Measurements from ENCODE around the gene STK32B. TPM values are rescaled to one million over a fixed set of nuclear protein-coding genes. Genes with fewer than 3 reads are reported as not detected.

The STK32B gene
- total and polyA plus RNA-seq, 2 donors (not counting 1 experiment from before 2014, with no cell fraction given), result 0.22 to 0.30 TPM

DNA sequence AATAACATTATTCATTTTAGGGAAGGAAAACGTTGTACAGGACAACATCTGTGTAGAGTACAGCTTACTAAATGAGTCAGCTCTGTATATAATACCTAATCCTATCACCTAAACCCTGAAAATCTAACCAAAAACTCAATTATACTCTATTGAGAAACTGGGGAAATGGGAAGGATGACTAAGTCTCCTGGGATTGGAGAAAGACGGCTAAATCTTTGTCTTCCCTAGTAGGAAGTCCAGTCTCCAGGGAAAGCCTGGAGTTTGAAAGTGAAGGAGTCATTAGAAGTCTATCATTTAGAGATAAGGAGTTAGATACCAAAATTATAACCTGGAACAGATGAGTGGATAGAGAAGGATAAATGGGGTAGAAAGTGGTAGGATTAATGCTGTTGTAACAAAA, 286.5 kb downstream of the STK32B start:
- peaks cover 0 to 5% of the 10 kb centered on the region in 2 donors for H3K4me1 ChIP-seq (ENCODE audit: control insufficient read depth in 2 of 2, insufficient read depth in 2 of 2, low read length in 2 of 2)
- H3K9ac ChIP-seq (ENCODE audit: low read length), result no peak overlapping the region
- no peak for TF ChIP-seq EZH2 (IDR thresholded peaks at IDR 0.05; ENCODE audit: borderline replicate concordance, insufficient read depth, low read depth, low read length, poor library complexity, severe bottlenecking)
- TF ChIP-seq CTCF (IDR thresholded peaks at IDR 0.05), result no peak
- Mint-ChIP-seq H3K9me3 (ENCODE audit: insufficient read depth) (no peaks in the 10 kb centered on the region), H3K4me3 (no peak overlapping the region), H3K4me1 (peaks cover 7% of the 10 kb centered on the region), H3K27me3 (peaks cover 3% of the 10 kb centered on the region), H3K27ac (no peak overlapping the region)
- no peaks in the 10 kb centered on the region for H3K79me2 ChIP-seq (ENCODE audit: control insufficient read depth, insufficient read depth, low read length)
- DNase-seq, result no peak
- no peak overlapping the region for H3K4me3 ChIP-seq (ENCODE audit: control extremely low read depth in 1 of 5, extremely low read depth in 1 of 5, insufficient read depth in 1 of 5, low read depth in 2 of 5, low read length in 4 of 5)
- H4K20me1 ChIP-seq (ENCODE audit: control insufficient read depth, insufficient read depth, low read length, poor library complexity, severe bottlenecking), result no peaks in the 10 kb centered on the region
- no peak overlapping the region for H2AFZ ChIP-seq (ENCODE audit: insufficient read depth, low read depth, low read length, poor library complexity, severe bottlenecking)
- no peak overlapping the region for H3K4me2 ChIP-seq (replicated peaks; ENCODE audit: low read depth, low read length, poor library complexity, severe bottlenecking)
- no peaks in the 10 kb centered on the region for H3K27me3 ChIP-seq (replicated peaks in 1 of 4; ENCODE audit: control extremely low read depth in 1 of 4, control insufficient read depth in 3 of 4, insufficient read depth in 4 of 4, low read length in 3 of 4)
- no peak overlapping the region for H3K27ac ChIP-seq (ENCODE audit: low read length in 2 of 2)
- intact Hi-C loops (cut with micrococcal nuclease), result no loop called here
- H3K36me3 ChIP-seq (replicated peaks in 1 of 2; ENCODE audit: control extremely low read depth in 1 of 2, control insufficient read depth in 1 of 2, extremely low read depth in 1 of 2, insufficient read depth in 2 of 2, low read length in 1 of 2), result no peaks in the 10 kb centered on the region
- CTCF ChIA-PET, result no interaction called here
- peaks cover 0 to 2% (median 0%) of the 10 kb centered on the region in 3 donors for H3K9me3 ChIP-seq (ENCODE audit: control extremely low read depth in 1 of 3, control insufficient read depth in 2 of 3, insufficient read depth in 1 of 3, low read length in 2 of 3)
- no peak for ATAC-seq (ENCODE audit: low read depth)
- no CpG with 5 or more reads among the region's 2 CpGs for WGBS (ENCODE audit: insufficient coverage)
- POLR2A ChIA-PET, result no interaction called here

- no peaks in the 10 kb centered on the region for H3K9me3 Mint-ChIP-seq (ENCODE audit: insufficient read depth)
- Histone ChIP-seq H4K20me1 (ENCODE audit: control insufficient read depth, insufficient read depth, low read length, poor library complexity, severe bottlenecking) (no peaks in the 10 kb centered on the region), H3K27me3 (replicated peaks in 1 of 4; ENCODE audit: control extremely low read depth in 1 of 4, control insufficient read depth in 3 of 4, insufficient read depth in 4 of 4, low read length in 3 of 4) (no peaks in the 10 kb centered on the region), H3K27ac (ENCODE audit: low read length in 2 of 2) (no peak overlapping the region), H3K4me2 (replicated peaks; ENCODE audit: low read depth, low read length, poor library complexity, severe bottlenecking) (no peak overlapping the region), H2AFZ (ENCODE audit: insufficient read depth, low read depth, low read length, poor library complexity, severe bottlenecking) (no peak overlapping the region), H3K36me3 (replicated peaks in 1 of 2; ENCODE audit: control extremely low read depth in 1 of 2, control insufficient read depth in 1 of 2, extremely low read depth in 1 of 2, insufficient read depth in 2 of 2, low read length in 1 of 2) (no peaks in the 10 kb centered on the region), H3K9ac (ENCODE audit: low read length) (no peak overlapping the region), H3K4me3 (ENCODE audit: control extremely low read depth in 1 of 5, extremely low read depth in 1 of 5, insufficient read depth in 1 of 5, low read depth in 2 of 5, low read length in 4 of 5) (no peak overlapping the region), H3K9me3 (ENCODE audit: control extremely low read depth in 1 of 3, control insufficient read depth in 2 of 3, insufficient read depth in 1 of 3, low read length in 2 of 3) (peaks cover 0 to 2% (median 0%) of the 10 kb centered on the region in 3 donors), H3K4me1 (ENCODE audit: control insufficient read depth in 2 of 2, insufficient read depth in 2 of 2, low read length in 2 of 2) (peaks cover 0 to 5% of the 10 kb centered on the region in 2 donors), H3K79me2 (ENCODE audit: control insufficient read depth, insufficient read depth, low read length) (no peaks in the 10 kb centered on the region)
- peaks cover 3% of the 10 kb centered on the region for H3K27me3 Mint-ChIP-seq
- WGBS (ENCODE audit: insufficient coverage), result 100% methylated on average over 1 of the region's 1 CpG
- ChIA-PET POLR2A (no interaction called here), CTCF (interaction anchor here (0.5 kb wide), 1 partner anchor 16 kb away, joined by 3 read pairs; no protein-coding TSS in a partner anchor)
- TF ChIP-seq EZH2 (IDR thresholded peaks at IDR 0.05; ENCODE audit: borderline replicate concordance, insufficient read depth, low read depth, low read length, poor library complexity, severe bottlenecking) (no peak), CTCF (IDR thresholded peaks at IDR 0.05) (no peak)
- peaks cover 7% of the 10 kb centered on the region for H3K4me1 Mint-ChIP-seq
- intact Hi-C loops (cut with micrococcal nuclease), result no loop called here
- no peak overlapping the region for H3K4me3 Mint-ChIP-seq
- DNase-seq, result no peak
- no peak overlapping the region for H3K27ac Mint-ChIP-seq
- ATAC-seq (ENCODE audit: low read depth), result no peak
These were observed 287.3 kb downstream of the STK32B start for GRCh38 chr4:5338531-5338930.
